HCT116 (cell line): Measurements from ENCODE around the gene CMC1. TPM values are rescaled to one million over a fixed set of nuclear protein-coding genes. Genes with fewer than 3 reads are reported as not detected.

Experiments
- ATAC-seq: fragments of 200-7000 bp; cut with Tn5 transposase; 2 replicates; pipeline ENCODE4 v1.9.1; 2020; ENCODE audit warnings: mild to moderate bottlenecking, moderate library complexity
- BruUV-seq: library from RNA; stranded (reverse); fragments of 400-500 nt; replicated peaks from 2 replicates; lab custom pipeline; 2021; lab: Mats Ljungman, UMichigan
- CTCF ChIA-PET: fragments of 300-600 bp; sonication (Branson Sonifier 250); formaldehyde crosslinking; loops from one replicate; lab custom pipeline; 2021; ENCODE audit warnings: antibody characterized with exemption; lab: Charles Lee
- POLR2A ChIA-PET: fragments of 300-600, 350-600 bp; sonication (Branson Sonifier 250); formaldehyde crosslinking; loops from one replicate; lab custom pipeline; 2021; ENCODE audit warnings: antibody characterized with exemption; lab: Charles Lee
- RAD21 ChIA-PET, 2 experiments: fragments of 300-600 bp; sonication (Branson Sonifier 250); formaldehyde crosslinking; loops; one replicate each; lab custom pipeline; 2023; ENCODE audit warnings: low total read pairs in 2 of 2; ENCODE audit not compliant: uncharacterized antibody in 2 of 2, unreplicated experiment in 2 of 2, low non-redundant PET in 1 of 2; lab: Charles Lee
- DNase-seq: peaks from one replicate; pipeline ENCODE4 v3.0.0-alpha.2; 2010; ENCODE audit warnings: low read depth, low spot score
- H2AFZ ChIP-seq: fragments of 200-600 bp; shearing (Covaris generic), sonication (generic); 2 replicates; pipeline ENCODE4 v1.6.1; 2017; ENCODE audit warnings: low read depth, mixed run types, mixed read lengths, antibody characterized with exemption, low read length; ENCODE audit not compliant: poor library complexity, severe bottlenecking
- H3K27ac ChIP-seq: 2 replicates; pipeline ENCODE4 v1.5.1; 2012; ENCODE audit warnings: low read depth, low read length
- H3K27me3 ChIP-seq: fragments of 200-600 bp; sonication (generic); 2 replicates; pipeline ENCODE4 v1.6.1; 2016; ENCODE audit warnings: mixed run types, low read length, mixed read lengths; ENCODE audit not compliant: insufficient read depth
- H3K36me3 ChIP-seq, 2 experiments: fragments of 200-500 bp in 1 of 2; fragments of 200-600 bp in 1 of 2; sonication (Bioruptor generic) in 1 of 2; sonication (generic) in 1 of 2; 2 replicates each; pipeline versions ENCODE4 v1.5.1 to v1.6.1; 2014 to 2016; ENCODE audit warnings: low read length in 2 of 2, inconsistent platforms in 1 of 2, mixed read lengths in 1 of 2, mixed run types in 1 of 2; ENCODE audit not compliant: insufficient read depth in 2 of 2, control insufficient read depth in 1 of 2
- H3K4me1 ChIP-seq, 2 experiments: fragments of 200-600 bp in 1 of 2; sonication (generic) in 1 of 2; 2 replicates each; pipeline versions ENCODE4 v1.5.1 to v1.6.1; 2012 to 2017; ENCODE audit warnings: low read length in 2 of 2, inconsistent platforms in 1 of 2, mild to moderate bottlenecking in 1 of 2, mixed read lengths in 1 of 2, mixed run types in 1 of 2, moderate library complexity in 1 of 2; ENCODE audit not compliant: insufficient read depth in 2 of 2, control insufficient read depth in 1 of 2
- H3K4me2 ChIP-seq: fragments of 200-600 bp; sonication (generic); 2 replicates; pipeline ENCODE4 v1.6.1; 2017; ENCODE audit warnings: mixed run types, low read length, mixed read lengths
- H3K4me3 ChIP-seq, 2 experiments: fragments of 200-600 bp in 1 of 2; sonication (generic) in 1 of 2; replicated peaks in 1 of 2; 2 replicates each; pipeline ENCODE4 v1.5.1; 2011 to 2016; ENCODE audit warnings: low read length in 2 of 2, control low read depth in 1 of 2, low read depth in 1 of 2, mild to moderate bottlenecking in 1 of 2, mixed read lengths in 1 of 2, mixed run types in 1 of 2
- H3K79me2 ChIP-seq: fragments of 200-600 bp; sonication (generic); 2 replicates; pipeline ENCODE4 v1.6.1; 2017; ENCODE audit warnings: mild to moderate bottlenecking, mixed run types, low read length, moderate library complexity, mixed read lengths; ENCODE audit not compliant: insufficient read depth
- H3K9ac ChIP-seq: fragments of 200-600 bp; sonication (generic); 2 replicates; pipeline ENCODE4 v1.6.1; 2016; ENCODE audit warnings: low read length, mixed read lengths
- H3K9me2 ChIP-seq: fragments of 200-600 bp; sonication (generic), shearing (Covaris generic); 2 replicates; pipeline ENCODE4 v1.6.1; 2017; ENCODE audit warnings: mixed run types, mild to moderate bottlenecking, moderate library complexity; ENCODE audit not compliant: insufficient read depth
- H3K9me3 ChIP-seq, 2 experiments: fragments of 200-500 bp in 1 of 2; fragments of 200-600 bp in 1 of 2; sonication (Bioruptor generic) in 1 of 2; sonication (generic) in 1 of 2; 2 replicates each; pipeline ENCODE4 v1.6.1; 2014 to 2017; ENCODE audit warnings: low read length in 2 of 2, mixed read lengths in 2 of 2, inconsistent platforms in 1 of 2, low read depth in 1 of 2, mild to moderate bottlenecking in 1 of 2, mixed run types in 1 of 2, moderate library complexity in 1 of 2; ENCODE audit not compliant: control insufficient read depth in 1 of 2, insufficient read depth in 1 of 2
- H4K20me1 ChIP-seq: fragments of 200-600 bp; sonication (generic), shearing (Covaris generic); 2 replicates; pipeline ENCODE4 v1.6.1; 2017; ENCODE audit warnings: mixed run types, mild to moderate bottlenecking, moderate library complexity; ENCODE audit not compliant: insufficient read depth
- ATF3 ChIP-seq: IDR thresholded peaks from 2 replicates; pipeline ENCODE4 v1.6.1; 2012
- CBX3 ChIP-seq: IDR thresholded peaks from 2 replicates; pipeline ENCODE4 v1.6.1; 2012; ENCODE audit warnings: low read depth
- CEBPB ChIP-seq: IDR thresholded peaks from 2 replicates; pipeline ENCODE4 v1.6.1; 2012; ENCODE audit warnings: low read depth
- ELF1 ChIP-seq: IDR thresholded peaks from 2 replicates; pipeline ENCODE4 v1.6.1; 2012; ENCODE audit warnings: low read depth, borderline replicate concordance
- EZH2phosphoT487 ChIP-seq: fragments of 200-600 bp; IDR thresholded peaks from 2 replicates; pipeline ENCODE4 v1.6.1; 2018; ENCODE audit warnings: antibody characterized with exemption, borderline replicate concordance
- FOSL1 ChIP-seq: IDR thresholded peaks from 2 replicates; pipeline ENCODE4 v1.6.1; 2012; ENCODE audit warnings: low read depth
- MAX ChIP-seq: IDR thresholded peaks from 2 replicates; pipeline ENCODE4 v1.6.1; 2012
- POLR2A ChIP-seq: IDR thresholded peaks from 2 replicates; pipeline ENCODE4 v1.7.0; 2011; ENCODE audit warnings: borderline replicate concordance; ENCODE audit not compliant: insufficient read depth, insufficient read length; ENCODE audit errors: extremely low read depth
- POLR2AphosphoS5 ChIP-seq: IDR thresholded peaks from 2 replicates; pipeline ENCODE4 v1.6.1; 2011; ENCODE audit warnings: mild to moderate bottlenecking, low read depth, low read length, moderate library complexity
- SIN3A ChIP-seq: IDR thresholded peaks from 2 replicates; pipeline ENCODE4 v1.6.1; 2012; ENCODE audit warnings: low read depth
- SRF ChIP-seq: IDR thresholded peaks from 2 replicates; pipeline ENCODE4 v1.6.1; 2012; ENCODE audit warnings: low read depth
- TCF7L2 ChIP-seq: IDR thresholded peaks from 2 replicates; pipeline ENCODE4 v1.7.0; 2011; ENCODE audit warnings: borderline replicate concordance, inconsistent platforms; ENCODE audit not compliant: insufficient read depth, insufficient read length; ENCODE audit errors: extremely low read depth
- YY1 ChIP-seq: IDR thresholded peaks from 2 replicates; pipeline ENCODE4 v1.6.1; 2011; ENCODE audit warnings: low read length, low read depth, moderate library complexity, mild to moderate bottlenecking; ENCODE audit not compliant: insufficient replicate concordance; ENCODE audit errors: extremely low read depth
- ZBTB33 ChIP-seq: IDR thresholded peaks from 2 replicates; pipeline ENCODE4 v1.6.1; 2011; ENCODE audit warnings: mild to moderate bottlenecking, low read length, moderate library complexity; ENCODE audit not compliant: insufficient replicate concordance; ENCODE audit errors: extremely low read depth
- ZNF274 ChIP-seq: fragments of 200-500 bp; sonication (Bioruptor generic); IDR thresholded peaks from 2 replicates; pipeline ENCODE4 v1.6.1; 2014; ENCODE audit warnings: mild to moderate bottlenecking, low read depth, low read length, inconsistent platforms
- intact Hi-C: fragments of 100-400 bp; cut with micrococcal nuclease; formaldehyde crosslinking; loops from 2 replicates; pipeline ENCODE4 v1.10.0; 2022
- total RNA-seq: library from RNA; stranded (reverse); gene quantifications from one replicate; pipeline ENCODE4 v1.2.1, GENCODE V29; 2021; ENCODE audit not compliant: unreplicated experiment
- TF ChIP-seq, protein P1 (sequence below): IDR thresholded peaks from 2 replicates; pipeline ENCODE4 v1.6.1; 2012; ENCODE audit warnings: low read depth
- TF ChIP-seq, protein P2 (sequence below), 3 experiments: fragments of 200-600 bp in 1 of 3; sonication (generic) in 1 of 3; IDR thresholded peaks in 2 of 3; conservative IDR thresholded peaks in 1 of 3; 2 replicates each; pipeline ENCODE4 v1.5.1; 2012 to 2017; ENCODE audit warnings: low read depth in 2 of 3, low read length in 2 of 3, antibody characterized with exemption in 1 of 3, borderline replicate concordance in 1 of 3, control low read depth in 1 of 3, mild to moderate bottlenecking in 1 of 3, mixed read lengths in 1 of 3, mixed run types in 1 of 3, moderate library complexity in 1 of 3; ENCODE audit not compliant: insufficient read depth in 1 of 3

The CMC1 gene
- total RNA-seq, 1 experiment from 2014 or later, result 29.0 TPM

- Histone ChIP-seq H3K36me3 (no peaks in the 10 kb centered on the region), H3K27ac (no peak overlapping the region), H3K27me3 (no peaks in the 10 kb centered on the region), H3K79me2 (no peaks in the 10 kb centered on the region), H3K4me1 (no peaks in the 10 kb centered on the region), H3K4me2 (no peak overlapping the region), H4K20me1 (no peaks in the 10 kb centered on the region), H3K9ac (no peak overlapping the region), H3K9me2 (no peaks in the 10 kb centered on the region), H2AFZ (no peak overlapping the region), H3K9me3 (no peaks in the 10 kb centered on the region), H3K4me3 (no peak overlapping the region)
- intact Hi-C loops, result no loop called here
- POLR2A ChIA-PET, result no interaction called here
- ATAC-seq, result no peak
- CTCF ChIA-PET, result no interaction called here
- RAD21 ChIA-PET, result no interaction called here
- DNase-seq, result no peak
- no peak for TF ChIP-seq SRF
- TF ChIP-seq ZBTB33, result no peak
- no peak for TF ChIP-seq POLR2AphosphoS5
- TF ChIP-seq YY1, result no peak
- no peak for TF ChIP-seq POLR2A
- TF ChIP-seq TCF7L2, result no peak
- TF ChIP-seq, protein P1, sequence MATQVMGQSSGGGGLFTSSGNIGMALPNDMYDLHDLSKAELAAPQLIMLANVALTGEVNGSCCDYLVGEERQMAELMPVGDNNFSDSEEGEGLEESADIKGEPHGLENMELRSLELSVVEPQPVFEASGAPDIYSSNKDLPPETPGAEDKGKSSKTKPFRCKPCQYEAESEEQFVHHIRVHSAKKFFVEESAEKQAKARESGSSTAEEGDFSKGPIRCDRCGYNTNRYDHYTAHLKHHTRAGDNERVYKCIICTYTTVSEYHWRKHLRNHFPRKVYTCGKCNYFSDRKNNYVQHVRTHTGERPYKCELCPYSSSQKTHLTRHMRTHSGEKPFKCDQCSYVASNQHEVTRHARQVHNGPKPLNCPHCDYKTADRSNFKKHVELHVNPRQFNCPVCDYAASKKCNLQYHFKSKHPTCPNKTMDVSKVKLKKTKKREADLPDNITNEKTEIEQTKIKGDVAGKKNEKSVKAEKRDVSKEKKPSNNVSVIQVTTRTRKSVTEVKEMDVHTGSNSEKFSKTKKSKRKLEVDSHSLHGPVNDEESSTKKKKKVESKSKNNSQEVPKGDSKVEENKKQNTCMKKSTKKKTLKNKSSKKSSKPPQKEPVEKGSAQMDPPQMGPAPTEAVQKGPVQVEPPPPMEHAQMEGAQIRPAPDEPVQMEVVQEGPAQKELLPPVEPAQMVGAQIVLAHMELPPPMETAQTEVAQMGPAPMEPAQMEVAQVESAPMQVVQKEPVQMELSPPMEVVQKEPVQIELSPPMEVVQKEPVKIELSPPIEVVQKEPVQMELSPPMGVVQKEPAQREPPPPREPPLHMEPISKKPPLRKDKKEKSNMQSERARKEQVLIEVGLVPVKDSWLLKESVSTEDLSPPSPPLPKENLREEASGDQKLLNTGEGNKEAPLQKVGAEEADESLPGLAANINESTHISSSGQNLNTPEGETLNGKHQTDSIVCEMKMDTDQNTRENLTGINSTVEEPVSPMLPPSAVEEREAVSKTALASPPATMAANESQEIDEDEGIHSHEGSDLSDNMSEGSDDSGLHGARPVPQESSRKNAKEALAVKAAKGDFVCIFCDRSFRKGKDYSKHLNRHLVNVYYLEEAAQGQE, result no peak
- TF ChIP-seq ELF1, result no peak
- no peak for TF ChIP-seq CEBPB
- no peak for TF ChIP-seq EZH2phosphoT487
- no peak for TF ChIP-seq FOSL1
- TF ChIP-seq ATF3, result no peak
- TF ChIP-seq MAX, result no peak
- TF ChIP-seq SIN3A, result no peak
- no peak for TF ChIP-seq ZNF274
- TF ChIP-seq, protein P2, sequence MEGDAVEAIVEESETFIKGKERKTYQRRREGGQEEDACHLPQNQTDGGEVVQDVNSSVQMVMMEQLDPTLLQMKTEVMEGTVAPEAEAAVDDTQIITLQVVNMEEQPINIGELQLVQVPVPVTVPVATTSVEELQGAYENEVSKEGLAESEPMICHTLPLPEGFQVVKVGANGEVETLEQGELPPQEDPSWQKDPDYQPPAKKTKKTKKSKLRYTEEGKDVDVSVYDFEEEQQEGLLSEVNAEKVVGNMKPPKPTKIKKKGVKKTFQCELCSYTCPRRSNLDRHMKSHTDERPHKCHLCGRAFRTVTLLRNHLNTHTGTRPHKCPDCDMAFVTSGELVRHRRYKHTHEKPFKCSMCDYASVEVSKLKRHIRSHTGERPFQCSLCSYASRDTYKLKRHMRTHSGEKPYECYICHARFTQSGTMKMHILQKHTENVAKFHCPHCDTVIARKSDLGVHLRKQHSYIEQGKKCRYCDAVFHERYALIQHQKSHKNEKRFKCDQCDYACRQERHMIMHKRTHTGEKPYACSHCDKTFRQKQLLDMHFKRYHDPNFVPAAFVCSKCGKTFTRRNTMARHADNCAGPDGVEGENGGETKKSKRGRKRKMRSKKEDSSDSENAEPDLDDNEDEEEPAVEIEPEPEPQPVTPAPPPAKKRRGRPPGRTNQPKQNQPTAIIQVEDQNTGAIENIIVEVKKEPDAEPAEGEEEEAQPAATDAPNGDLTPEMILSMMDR (IDR thresholded peaks at IDR 0.05 in 2 of 3, conservative IDR thresholded peaks at IDR 0.05 in 1 of 3; ENCODE audit: borderline replicate concordance in 1 of 3, insufficient read depth in 1 of 3, low read depth in 2 of 3, low read length in 2 of 3), result no peak
- TF ChIP-seq CBX3, result no peak
- BruUV-seq, result no TSS peak
Measured at GRCh38 chr3:28215407-28215806, 26.0 kb upstream of the CMC1 start.
